D721Med (cell line): ENCODE data around the gene ANXA2R.
"Not testable (repeated sequence)": the region's sequence is repeated elsewhere in the genome, so short reads cannot be mapped to it uniquely, and the experiment has no call there.

ENCODE experiments used
- DNase-seq: peaks from one replicate; pipeline ENCODE4 v3.0.0; 2011; ENCODE audit warnings: low spot score; ENCODE audit not compliant: insufficient read length
- FAIRE-seq: peaks from 2 replicates; lab custom pipeline; 2011; peaks lifted over from hg19 to GRCh38; lab: Jason Lieb, UNC
- CTCF ChIP-seq: IDR thresholded peaks from 2 replicates; pipeline ENCODE4 v1.5.1; 2012; ENCODE audit warnings: mild to moderate bottlenecking, control low read depth; ENCODE audit not compliant: insufficient read depth; ENCODE audit errors: missing control alignments

Gene ANXA2R

GRCh38 chr5:43074987-43075318 is 34.8 kb upstream of the ANXA2R start:
- no peak for DNase-seq
- TF ChIP-seq CTCF: no peak
- FAIRE-seq: no peak

- FAIRE-seq (no peak), DNase-seq (no peak)
- TF ChIP-seq CTCF: peak; percentile 60
Measured at GRCh38 chr5:43073597-43074546, 33.8 kb upstream of the ANXA2R start.

- not testable (repeated sequence) for FAIRE-seq, DNase-seq
Measured at GRCh38 chr5:43069401-43069720, 29.2 kb upstream of the ANXA2R start.

- FAIRE-seq (no peak), DNase-seq (no peak)
Measured at GRCh38 chr5:43068037-43068436, 27.9 kb upstream of the ANXA2R start.

GRCh38 chr5:43066799-43067741 is 27.0 kb upstream of the ANXA2R start:
- no peak for DNase-seq
- no peak for FAIRE-seq
- no peak for TF ChIP-seq CTCF

More at GRCh38 chr5:43068037-43068436, 27.9 kb upstream of the ANXA2R start:
- TF ChIP-seq CTCF: no peak

- no peak for TF ChIP-seq CTCF
- FAIRE-seq (no peak), DNase-seq (no peak)
Measured at GRCh38 chr5:43065948-43066798, 26.1 kb upstream of the ANXA2R start.

GRCh38 chr5:43065387-43065947 is 25.3 kb upstream of the ANXA2R start:
- DNase-seq (no peak), FAIRE-seq (no peak)
- TF ChIP-seq CTCF: no peak
